HG03442 (cell line): ENCODE measurements around the gene LMOD1.

Source experiments
- ATAC-seq: cut with Tn5 transposase; IDR thresholded peaks from one replicate; pipeline ENCODE4 v1.9.1; 2021; ENCODE audit warnings: mild to moderate bottlenecking, moderate library complexity; ENCODE audit not compliant: unreplicated experiment

The LMOD1 gene

DNA sequence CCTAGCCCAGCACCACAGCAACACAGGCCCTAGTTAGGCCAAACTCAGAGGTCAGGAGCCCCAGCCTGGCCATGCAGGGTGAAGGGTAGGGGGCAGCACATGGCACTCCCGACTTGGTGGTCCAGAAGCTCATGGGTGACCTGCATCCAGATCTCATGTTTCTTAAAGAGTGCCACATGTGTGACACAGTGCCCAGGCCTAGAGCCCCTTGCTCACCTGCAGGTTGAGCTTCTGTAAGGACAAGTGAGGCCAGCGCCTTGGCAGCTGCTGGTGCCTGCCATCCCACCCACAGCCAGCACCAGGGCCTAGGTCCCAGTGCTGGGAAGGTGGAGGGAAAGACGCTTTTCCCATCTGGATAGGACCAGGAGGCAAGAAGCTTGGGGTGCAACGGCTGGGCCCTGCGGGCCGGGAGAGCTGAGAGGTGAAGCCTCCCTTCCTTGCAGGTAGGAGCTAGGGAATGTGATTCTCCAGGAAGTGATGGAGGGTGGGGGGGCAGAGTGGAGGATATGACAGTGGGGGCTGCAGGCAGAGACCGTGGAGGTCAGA lies 51.2 kb downstream of the LMOD1 start:
- no peak for ATAC-seq

- no peak for ATAC-seq
Observed at GRCh38 chr1:201894343-201895119, 51.8 kb downstream of the LMOD1 start.

- ATAC-seq = no peak
Observed at GRCh38 chr1:201893431-201893830, 52.9 kb downstream of the LMOD1 start.

DNA sequence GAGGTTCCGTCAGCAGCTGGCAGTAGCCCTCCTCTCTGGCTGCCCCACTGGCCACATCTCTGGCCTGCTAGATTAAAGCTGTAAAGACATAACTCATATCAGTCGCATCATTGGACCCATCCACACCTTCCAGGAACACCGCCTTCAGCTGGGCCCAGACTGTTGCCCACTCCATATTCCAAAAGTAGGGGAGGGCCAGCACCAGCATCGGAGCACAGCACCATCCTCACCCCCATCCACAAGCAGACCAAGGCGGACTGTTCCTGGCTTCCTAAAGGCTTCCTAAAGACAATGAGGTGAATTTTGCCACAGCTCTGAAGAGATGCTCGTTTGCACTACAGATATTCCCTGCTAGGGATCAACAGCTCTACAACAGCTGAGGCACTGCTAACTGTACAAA lies 54.1 kb downstream of the LMOD1 start:
- ATAC-seq = no peak

- no peak for ATAC-seq
Observed at GRCh38 chr1:201891451-201892045, 54.8 kb downstream of the LMOD1 start.

GRCh38 chr1:201890806-201891450 lies 55.4 kb downstream of the LMOD1 start:
- no peak for ATAC-seq

DNA sequence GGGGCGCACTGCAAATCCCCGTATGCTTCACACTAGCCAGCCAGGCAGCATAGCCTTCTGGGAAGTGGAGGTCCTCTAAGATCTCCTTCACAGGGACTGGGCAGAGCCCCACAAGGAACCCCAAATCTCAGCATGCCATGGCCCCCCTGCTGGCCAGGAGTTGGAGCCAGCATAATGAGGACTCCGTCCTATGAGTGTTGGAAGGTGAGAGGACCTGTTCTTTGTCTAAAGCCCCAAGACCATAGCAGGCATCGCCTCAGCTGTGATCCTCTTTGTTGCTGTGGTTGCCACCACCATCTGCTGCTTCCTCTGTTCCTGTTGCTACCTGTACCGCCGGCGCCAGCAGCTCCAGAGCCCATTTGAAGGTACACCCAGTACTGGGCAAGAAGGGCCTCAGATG lies 56.1 kb downstream of the LMOD1 start:
- ATAC-seq = no peak

GRCh38 chr1:201889090-201889968 lies 57.0 kb downstream of the LMOD1 start:
- no peak for ATAC-seq

DNA sequence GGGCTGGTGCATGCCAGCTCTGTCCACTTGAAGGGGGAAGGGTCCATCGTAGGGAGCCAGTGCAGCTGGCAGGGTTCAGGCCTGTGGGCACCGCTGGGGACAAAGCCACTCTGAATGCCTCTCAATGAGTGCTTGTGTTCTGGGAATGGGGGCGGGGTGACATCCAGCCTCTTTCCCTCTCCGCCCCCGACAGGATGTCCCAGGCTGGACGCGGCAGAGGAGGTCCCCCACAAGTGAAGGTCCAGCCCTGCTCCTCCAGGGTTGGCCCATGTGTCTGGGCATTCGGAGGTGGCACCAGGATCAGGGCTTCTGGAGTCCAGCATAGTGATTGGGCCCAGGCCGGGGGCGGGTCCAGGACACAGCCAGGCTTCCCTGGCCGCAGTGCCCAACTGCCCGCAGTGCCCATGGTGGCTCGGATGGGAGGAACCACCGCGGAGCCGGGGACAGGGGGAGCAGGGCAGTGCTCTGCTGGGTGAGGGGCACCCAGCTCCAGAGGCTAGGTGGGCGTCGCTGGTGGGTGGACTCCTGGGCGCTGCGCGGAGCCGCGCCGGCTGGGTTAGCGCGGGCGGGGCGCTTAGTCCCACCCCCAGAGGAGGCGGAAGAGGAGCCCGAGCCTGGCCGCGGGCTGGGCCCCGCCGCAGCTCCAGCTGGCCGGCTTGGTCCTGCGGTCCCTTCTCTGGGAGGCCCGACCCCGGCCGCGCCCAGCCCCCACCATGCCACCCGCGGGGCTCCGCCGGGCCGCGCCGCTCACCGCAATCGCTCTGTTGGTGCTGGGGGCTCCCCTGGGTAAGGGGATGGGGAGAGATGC lies 57.9 kb downstream of the LMOD1 start, which contains the start of gene SHISA4:
Gene SHISA4 (plus strand): TSS at position 617 of the 808 bp plus-strand sequence. CDS start 97 bp downstream, at position 714.
- no peak for ATAC-seq

GRCh38 chr1:201887116-201887866 lies 59.1 kb downstream of the LMOD1 start:
- no peak for ATAC-seq

- no peak for ATAC-seq
Observed at GRCh38 chr1:201886103-201886885, 60.1 kb downstream of the LMOD1 start.

- no peak for ATAC-seq
Observed at GRCh38 chr1:201885531-201886075, 60.7 kb downstream of the LMOD1 start.

GRCh38 chr1:201884425-201884824 lies 61.9 kb downstream of the LMOD1 start:
- ATAC-seq = no peak

- no peak for ATAC-seq
Observed at GRCh38 chr1:201883786-201884185, 62.6 kb downstream of the LMOD1 start.

DNA sequence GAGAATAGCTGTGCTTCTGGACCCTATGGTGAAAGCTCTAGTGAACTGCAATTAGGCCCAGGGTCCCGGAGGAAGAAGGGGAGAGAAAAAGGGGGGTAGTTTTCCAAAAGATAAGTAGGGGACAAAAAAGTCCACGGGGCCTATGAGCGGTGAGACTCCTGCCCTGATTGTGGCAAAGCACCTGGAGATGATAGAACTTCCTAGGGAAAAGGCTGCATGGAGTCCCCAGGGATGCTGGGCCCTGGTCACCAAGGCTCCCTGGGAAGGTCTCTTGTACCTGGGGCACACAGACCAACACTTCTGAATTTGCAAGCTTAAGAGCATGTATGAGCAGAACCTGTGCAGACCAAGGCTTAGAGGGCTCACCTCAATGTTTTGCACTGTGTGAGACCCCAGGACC lies 63.1 kb downstream of the LMOD1 start:
- no peak for ATAC-seq

DNA sequence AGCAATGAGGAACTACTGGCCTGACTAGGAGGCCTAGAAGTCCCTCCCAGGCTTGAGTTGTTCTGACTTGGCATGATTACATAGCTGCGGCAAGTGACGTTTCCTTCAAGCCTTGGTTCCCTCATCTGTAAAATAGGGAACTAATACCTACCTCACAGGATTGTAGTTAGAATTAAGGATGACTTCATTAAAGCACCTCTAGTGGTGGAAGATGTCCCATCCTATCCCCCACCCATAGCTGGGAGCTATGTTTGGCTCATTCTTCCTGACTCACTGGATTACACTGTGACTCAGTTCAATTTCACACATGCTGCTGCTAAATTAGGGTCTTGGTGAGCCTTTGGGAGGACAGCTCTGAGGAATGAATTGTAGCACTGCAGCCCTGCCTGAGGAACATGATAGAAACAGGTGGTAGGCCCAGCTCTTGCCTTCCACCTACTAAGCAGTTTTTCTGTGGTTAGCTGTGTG lies 63.6 kb downstream of the LMOD1 start:
- ATAC-seq = no peak

- no peak for ATAC-seq
Observed at GRCh38 chr1:201881617-201882016, 64.7 kb downstream of the LMOD1 start.
